Measurements from ENCODE around the gene LOC128125822. TPM values are rescaled to one million over a fixed set of nuclear protein-coding genes. Genes with fewer than 3 reads are reported as not detected.

LOC128125822 gene

DNA sequence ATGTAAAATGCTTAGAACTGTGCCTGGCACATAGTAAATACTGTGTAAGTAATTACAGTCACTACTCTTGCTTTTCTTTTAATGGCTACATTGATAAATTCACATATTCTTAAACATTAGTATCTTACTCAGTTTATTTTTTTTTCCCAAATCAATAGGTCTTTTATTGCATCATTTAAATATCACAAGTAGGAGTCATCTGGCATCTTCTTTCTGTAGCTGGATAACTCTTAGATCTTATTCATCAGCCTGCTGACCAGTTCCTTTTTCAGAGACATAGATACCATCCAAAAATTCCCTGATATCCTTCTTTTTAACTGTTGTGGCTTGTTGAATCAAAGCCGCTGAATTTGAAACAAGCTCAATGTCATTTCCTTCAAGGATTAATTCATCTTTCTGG is 43.3 kb downstream of the LOC128125822 start:
- no peak overlapping the region for H3K27ac ChIP-seq (ENCODE audit: low read length)
- H3K9me3 ChIP-seq (ENCODE audit: control insufficient read depth, insufficient read depth, low read length) = no peaks in the 10 kb centered on the region
- Mint-ChIP-seq H3K27me3 (ENCODE audit: low read depth in 2 of 2) (peaks cover 36 to 40% of the 10 kb centered on the region in 2 donors), H3K4me3 (no peak overlapping the region), H3K36me3 (no peaks in the 10 kb centered on the region), H3K4me1 (no peaks in the 10 kb centered on the region), H3K27ac (no peak overlapping the region), H3K9me3 (no peaks in the 10 kb centered on the region)
- intact Hi-C loops (cut with micrococcal nuclease) = no loop called here
- DNase-seq (no peak), ATAC-seq (no peak)
- no peaks in the 10 kb centered on the region for H3K36me3 ChIP-seq (ENCODE audit: control insufficient read depth, insufficient read depth, low read length)
- H3K4me3 ChIP-seq (ENCODE audit: low read length) = no peak overlapping the region
- TF ChIP-seq, protein P1, sequence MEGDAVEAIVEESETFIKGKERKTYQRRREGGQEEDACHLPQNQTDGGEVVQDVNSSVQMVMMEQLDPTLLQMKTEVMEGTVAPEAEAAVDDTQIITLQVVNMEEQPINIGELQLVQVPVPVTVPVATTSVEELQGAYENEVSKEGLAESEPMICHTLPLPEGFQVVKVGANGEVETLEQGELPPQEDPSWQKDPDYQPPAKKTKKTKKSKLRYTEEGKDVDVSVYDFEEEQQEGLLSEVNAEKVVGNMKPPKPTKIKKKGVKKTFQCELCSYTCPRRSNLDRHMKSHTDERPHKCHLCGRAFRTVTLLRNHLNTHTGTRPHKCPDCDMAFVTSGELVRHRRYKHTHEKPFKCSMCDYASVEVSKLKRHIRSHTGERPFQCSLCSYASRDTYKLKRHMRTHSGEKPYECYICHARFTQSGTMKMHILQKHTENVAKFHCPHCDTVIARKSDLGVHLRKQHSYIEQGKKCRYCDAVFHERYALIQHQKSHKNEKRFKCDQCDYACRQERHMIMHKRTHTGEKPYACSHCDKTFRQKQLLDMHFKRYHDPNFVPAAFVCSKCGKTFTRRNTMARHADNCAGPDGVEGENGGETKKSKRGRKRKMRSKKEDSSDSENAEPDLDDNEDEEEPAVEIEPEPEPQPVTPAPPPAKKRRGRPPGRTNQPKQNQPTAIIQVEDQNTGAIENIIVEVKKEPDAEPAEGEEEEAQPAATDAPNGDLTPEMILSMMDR (IDR thresholded peaks at IDR 0.05) = no peak
- WGBS (ENCODE audit: insufficient coverage) = 93% methylated on average over 1 of the region's 1 CpG
- H3K27me3 ChIP-seq (ENCODE audit: control insufficient read depth, insufficient read depth, low read length) = no peaks in the 10 kb centered on the region
- H3K4me1 ChIP-seq (ENCODE audit: control insufficient read depth, insufficient read depth, low read length) = no peaks in the 10 kb centered on the region

Other genes starting within 250 kb of the LOC128125822 start
- 100 to 1,000 TPM; 113 to 185 (median 130) TPM for gene PTP4A1, start within 50 bp of the LOC128125822 start, total RNA-seq
- 10 to 100 TPM; 80.2 to 84.4 (median 84.0) TPM for gene PHF3, start 63.3 kb downstream of the LOC128125822 start, total RNA-seq